ENCODE measurements around the gene PAIP2.

The PAIP2 gene

GRCh38 chr5:139360384-139360783 is 18.7 kb downstream of the PAIP2 start:
- no peak for TF ChIP-seq MAX (IDR thresholded peaks at IDR 0.05; ENCODE audit: low read depth, low read length)

GRCh38 chr5:139361835-139362429 is 20.3 kb downstream of the PAIP2 start:
- TF ChIP-seq MAX (IDR thresholded peaks at IDR 0.05; ENCODE audit: low read depth, low read length) = no peak
- TF ChIP-seq CTCF (IDR thresholded peaks at IDR 0.05; ENCODE audit: low read depth, low read length) = no peak
- no peak for TF ChIP-seq MYC (IDR thresholded peaks at IDR 0.05; ENCODE audit: low read depth, low read length)
- TF ChIP-seq POLR2A (IDR thresholded peaks at IDR 0.05; ENCODE audit: extremely low read depth, insufficient read length) = no peak
- DNase-seq (ENCODE audit: low read depth) = no peak
- H3K4me3 ChIP-seq (ENCODE audit: low read depth, low read length) = no peak overlapping the region

More at GRCh38 chr5:139360384-139360783, 18.7 kb downstream of the PAIP2 start:
- H3K4me3 ChIP-seq (ENCODE audit: low read depth, low read length) = no peak overlapping the region
- DNase-seq (ENCODE audit: low read depth) = no peak

GRCh38 chr5:139363937-139364336 is 22.3 kb downstream of the PAIP2 start:
- no peak overlapping the region for H3K4me3 ChIP-seq (ENCODE audit: low read depth, low read length)
- DNase-seq (ENCODE audit: low read depth) = no peak
- no peak for TF ChIP-seq MAX (IDR thresholded peaks at IDR 0.05; ENCODE audit: low read depth, low read length)

- no peak overlapping the region for H3K4me3 ChIP-seq (ENCODE audit: low read depth, low read length)
- no peak for DNase-seq (ENCODE audit: low read depth)
Measured at GRCh38 chr5:139364466-139364865, 22.8 kb downstream of the PAIP2 start.

GRCh38 chr5:139368613-139369012 is 27.0 kb downstream of the PAIP2 start:
- H3K4me3 ChIP-seq (ENCODE audit: low read depth, low read length) = no peak overlapping the region
- DNase-seq (ENCODE audit: low read depth) = peak; percentile 44
- TF ChIP-seq MYC (IDR thresholded peaks at IDR 0.05; ENCODE audit: low read depth, low read length) (no peak), POLR2A (IDR thresholded peaks at IDR 0.05; ENCODE audit: extremely low read depth, insufficient read length) (no peak), MAX (IDR thresholded peaks at IDR 0.05; ENCODE audit: low read depth, low read length) (no peak), CTCF (IDR thresholded peaks at IDR 0.05; ENCODE audit: low read depth, low read length) (no peak)

More at GRCh38 chr5:139364466-139364865, 22.8 kb downstream of the PAIP2 start:
- TF ChIP-seq POLR2A (IDR thresholded peaks at IDR 0.05; ENCODE audit: extremely low read depth, insufficient read length) = no peak
- TF ChIP-seq MAX (IDR thresholded peaks at IDR 0.05; ENCODE audit: low read depth, low read length) = no peak
- no peak for TF ChIP-seq CTCF (IDR thresholded peaks at IDR 0.05; ENCODE audit: low read depth, low read length)
- no peak for TF ChIP-seq MYC (IDR thresholded peaks at IDR 0.05; ENCODE audit: low read depth, low read length)

GRCh38 chr5:139369181-139369580 is 27.5 kb downstream of the PAIP2 start:
- no peak for TF ChIP-seq MAX (IDR thresholded peaks at IDR 0.05; ENCODE audit: low read depth, low read length)
- TF ChIP-seq POLR2A (IDR thresholded peaks at IDR 0.05; ENCODE audit: extremely low read depth, insufficient read length) = no peak
- no peak for TF ChIP-seq MYC (IDR thresholded peaks at IDR 0.05; ENCODE audit: low read depth, low read length)
- no peak for TF ChIP-seq CTCF (IDR thresholded peaks at IDR 0.05; ENCODE audit: low read depth, low read length)
- no peak for DNase-seq (ENCODE audit: low read depth)

More at GRCh38 chr5:139369181-139369580, 27.5 kb downstream of the PAIP2 start:
- no peak overlapping the region for H3K4me3 ChIP-seq (ENCODE audit: low read depth, low read length)
